LNCaP clone FGC (cell line): ENCODE data around the gene SH2D3A.

Source experiments
- DNase-seq: peaks from one replicate; pipeline ENCODE4 v3.0.0-alpha.2; 2011; ENCODE audit warnings: low read depth
- H3K4me3 ChIP-seq: 2 replicates; pipeline ENCODE4 v1.5.1; 2011; ENCODE audit warnings: mild to moderate bottlenecking, low read depth, low read length, control low read depth
- CTCF ChIP-seq: IDR thresholded peaks from 2 replicates; pipeline ENCODE4 v1.5.1; 2012; ENCODE audit warnings: mild to moderate bottlenecking; ENCODE audit not compliant: control insufficient read depth, insufficient read depth; ENCODE audit errors: extremely low read depth

The SH2D3A gene

GRCh38 chr19:6719992-6720368 is 47.3 kb downstream of the SH2D3A start:
- TF ChIP-seq CTCF: no peak
- no peak for DNase-seq
- no peak overlapping the region for H3K4me3 ChIP-seq

- H3K4me3 ChIP-seq: no peak overlapping the region
- DNase-seq: no peak
- TF ChIP-seq CTCF: no peak
Observed at GRCh38 chr19:6719540-6719861, 47.7 kb downstream of the SH2D3A start.

GRCh38 chr19:6718741-6719539 is 48.3 kb downstream of the SH2D3A start:
- no peak overlapping the region for H3K4me3 ChIP-seq
- no peak for TF ChIP-seq CTCF
- no peak for DNase-seq

- no peak overlapping the region for H3K4me3 ChIP-seq
- TF ChIP-seq CTCF: no peak
- no peak for DNase-seq
Observed at GRCh38 chr19:6718111-6718740, 49.0 kb downstream of the SH2D3A start.

- no peak overlapping the region for H3K4me3 ChIP-seq
- TF ChIP-seq CTCF: no peak
- DNase-seq: no peak
Observed at GRCh38 chr19:6717441-6717971, 49.7 kb downstream of the SH2D3A start.

- no peak overlapping the region for H3K4me3 ChIP-seq
- no peak for DNase-seq
- TF ChIP-seq CTCF: no peak
Observed at GRCh38 chr19:6717036-6717435, 50.2 kb downstream of the SH2D3A start.
